GM23338 (cell line): ENCODE measurements around the gene PCDHGB7.
A peak's percentile ranks its signal among the peaks of the same experiment; 100 is the strongest.
"Not testable (repeated sequence)": the region's sequence is repeated elsewhere in the genome, so short reads cannot be mapped to it uniquely, and the experiment has no call there.

Experiments used
- CREB1 ChIP-seq: fragments of 250-450 bp; sonication (Bioruptor Pico); IDR thresholded peaks from 2 replicates; pipeline ENCODE4 v1.5.0; 2020; ENCODE audit warnings: low read depth, mild to moderate bottlenecking, moderate library complexity
- EZH2 ChIP-seq: fragments of 200-600 bp; sonication (generic); IDR thresholded peaks from one replicate; pipeline ENCODE4 v1.8.0; 2017; ENCODE audit warnings: antibody characterized with exemption, mild to moderate bottlenecking, low read depth; ENCODE audit not compliant: unreplicated experiment
- EZH2phosphoT487 ChIP-seq: fragments of 200-600 bp; sonication (generic); IDR thresholded peaks from one replicate; pipeline ENCODE4 v1.8.1; 2018; ENCODE audit warnings: antibody characterized with exemption; ENCODE audit not compliant: unreplicated experiment
- JUNB ChIP-seq: IDR thresholded peaks from one replicate; pipeline ENCODE4 v1.6.1; 2016; ENCODE audit warnings: antibody characterized with exemption; ENCODE audit not compliant: unreplicated experiment
- POLR2AphosphoS5 ChIP-seq: IDR thresholded peaks from 2 replicates; pipeline ENCODE4 v1.6.1; 2016; ENCODE audit warnings: antibody characterized with exemption, low read depth
- TF ChIP-seq, protein P1 (sequence below), 2 experiments: fragments of 200-600 bp in 1 of 2; sonication (generic) in 1 of 2; conservative IDR thresholded peaks; 2 replicates each; pipeline versions ENCODE4 v1.5.1 to v1.6.1; 2016 to 2017; ENCODE audit warnings: antibody characterized with exemption in 2 of 2, low read depth in 2 of 2, mild to moderate bottlenecking in 2 of 2, moderate library complexity in 1 of 2
- TF ChIP-seq, protein P2 (sequence below): IDR thresholded peaks from one replicate; pipeline ENCODE4 v1.6.1; 2018; ENCODE audit warnings: antibody characterized with exemption; ENCODE audit not compliant: unreplicated experiment

DNA sequence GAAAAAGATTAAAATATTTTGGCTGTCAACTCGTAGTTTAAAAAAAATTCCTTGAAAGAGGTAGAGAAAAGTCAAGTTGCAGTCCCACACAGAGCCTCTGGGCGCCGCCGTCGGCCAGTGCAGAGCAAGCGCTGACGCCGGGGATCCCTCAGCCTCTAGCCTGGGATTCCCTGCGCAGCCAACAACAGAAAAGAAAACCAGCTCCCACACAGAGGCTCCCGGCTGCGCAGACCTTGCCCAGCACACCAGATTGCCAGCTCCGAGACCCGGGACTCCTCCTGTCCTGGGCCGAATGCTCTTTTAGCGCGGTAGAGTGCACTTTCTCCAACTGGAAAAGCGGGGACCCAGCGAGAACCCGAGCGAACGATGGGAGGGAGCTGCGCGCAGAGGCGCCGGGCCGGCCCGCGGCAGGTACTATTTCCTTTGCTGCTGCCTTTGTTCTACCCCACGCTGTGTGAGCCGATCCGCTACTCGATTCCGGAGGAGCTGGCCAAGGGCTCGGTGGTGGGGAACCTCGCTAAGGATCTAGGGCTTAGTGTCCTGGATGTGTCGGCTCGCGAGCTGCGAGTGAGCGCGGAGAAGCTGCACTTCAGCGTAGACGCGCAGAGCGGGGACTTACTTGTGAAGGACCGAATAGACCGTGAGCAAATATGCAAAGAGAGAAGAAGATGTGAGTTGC, at the start of gene PCDHGB7:
- not testable (repeated sequence) for TF ChIP-seq EZH2, POLR2AphosphoS5, JUNB, EZH2phosphoT487
- TF ChIP-seq, protein P1, sequence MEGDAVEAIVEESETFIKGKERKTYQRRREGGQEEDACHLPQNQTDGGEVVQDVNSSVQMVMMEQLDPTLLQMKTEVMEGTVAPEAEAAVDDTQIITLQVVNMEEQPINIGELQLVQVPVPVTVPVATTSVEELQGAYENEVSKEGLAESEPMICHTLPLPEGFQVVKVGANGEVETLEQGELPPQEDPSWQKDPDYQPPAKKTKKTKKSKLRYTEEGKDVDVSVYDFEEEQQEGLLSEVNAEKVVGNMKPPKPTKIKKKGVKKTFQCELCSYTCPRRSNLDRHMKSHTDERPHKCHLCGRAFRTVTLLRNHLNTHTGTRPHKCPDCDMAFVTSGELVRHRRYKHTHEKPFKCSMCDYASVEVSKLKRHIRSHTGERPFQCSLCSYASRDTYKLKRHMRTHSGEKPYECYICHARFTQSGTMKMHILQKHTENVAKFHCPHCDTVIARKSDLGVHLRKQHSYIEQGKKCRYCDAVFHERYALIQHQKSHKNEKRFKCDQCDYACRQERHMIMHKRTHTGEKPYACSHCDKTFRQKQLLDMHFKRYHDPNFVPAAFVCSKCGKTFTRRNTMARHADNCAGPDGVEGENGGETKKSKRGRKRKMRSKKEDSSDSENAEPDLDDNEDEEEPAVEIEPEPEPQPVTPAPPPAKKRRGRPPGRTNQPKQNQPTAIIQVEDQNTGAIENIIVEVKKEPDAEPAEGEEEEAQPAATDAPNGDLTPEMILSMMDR (conservative IDR thresholded peaks at IDR 0.05; ENCODE audit: low read depth in 2 of 2), result peak; percentile 74 to 79
- TF ChIP-seq, protein P2, sequence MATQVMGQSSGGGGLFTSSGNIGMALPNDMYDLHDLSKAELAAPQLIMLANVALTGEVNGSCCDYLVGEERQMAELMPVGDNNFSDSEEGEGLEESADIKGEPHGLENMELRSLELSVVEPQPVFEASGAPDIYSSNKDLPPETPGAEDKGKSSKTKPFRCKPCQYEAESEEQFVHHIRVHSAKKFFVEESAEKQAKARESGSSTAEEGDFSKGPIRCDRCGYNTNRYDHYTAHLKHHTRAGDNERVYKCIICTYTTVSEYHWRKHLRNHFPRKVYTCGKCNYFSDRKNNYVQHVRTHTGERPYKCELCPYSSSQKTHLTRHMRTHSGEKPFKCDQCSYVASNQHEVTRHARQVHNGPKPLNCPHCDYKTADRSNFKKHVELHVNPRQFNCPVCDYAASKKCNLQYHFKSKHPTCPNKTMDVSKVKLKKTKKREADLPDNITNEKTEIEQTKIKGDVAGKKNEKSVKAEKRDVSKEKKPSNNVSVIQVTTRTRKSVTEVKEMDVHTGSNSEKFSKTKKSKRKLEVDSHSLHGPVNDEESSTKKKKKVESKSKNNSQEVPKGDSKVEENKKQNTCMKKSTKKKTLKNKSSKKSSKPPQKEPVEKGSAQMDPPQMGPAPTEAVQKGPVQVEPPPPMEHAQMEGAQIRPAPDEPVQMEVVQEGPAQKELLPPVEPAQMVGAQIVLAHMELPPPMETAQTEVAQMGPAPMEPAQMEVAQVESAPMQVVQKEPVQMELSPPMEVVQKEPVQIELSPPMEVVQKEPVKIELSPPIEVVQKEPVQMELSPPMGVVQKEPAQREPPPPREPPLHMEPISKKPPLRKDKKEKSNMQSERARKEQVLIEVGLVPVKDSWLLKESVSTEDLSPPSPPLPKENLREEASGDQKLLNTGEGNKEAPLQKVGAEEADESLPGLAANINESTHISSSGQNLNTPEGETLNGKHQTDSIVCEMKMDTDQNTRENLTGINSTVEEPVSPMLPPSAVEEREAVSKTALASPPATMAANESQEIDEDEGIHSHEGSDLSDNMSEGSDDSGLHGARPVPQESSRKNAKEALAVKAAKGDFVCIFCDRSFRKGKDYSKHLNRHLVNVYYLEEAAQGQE, result not testable (repeated sequence)
- TF ChIP-seq CREB1 (CRISPR knock-in tag), result 0 out of 2 replicates have a peak, but pooled peaks have one; percentile 62
